ENCODE data around the gene CMTM1.
"Not testable (repeated sequence)": the region's sequence is repeated elsewhere in the genome, so short reads cannot be mapped to it uniquely, and the experiment has no call there.

Gene CMTM1

GRCh38 chr16:66610111-66610820, 44.0 kb downstream of the CMTM1 start:
- in situ Hi-C loops (cut with MboI; ENCODE audit: low sequenced_read_pairs): no loop called here

DNA sequence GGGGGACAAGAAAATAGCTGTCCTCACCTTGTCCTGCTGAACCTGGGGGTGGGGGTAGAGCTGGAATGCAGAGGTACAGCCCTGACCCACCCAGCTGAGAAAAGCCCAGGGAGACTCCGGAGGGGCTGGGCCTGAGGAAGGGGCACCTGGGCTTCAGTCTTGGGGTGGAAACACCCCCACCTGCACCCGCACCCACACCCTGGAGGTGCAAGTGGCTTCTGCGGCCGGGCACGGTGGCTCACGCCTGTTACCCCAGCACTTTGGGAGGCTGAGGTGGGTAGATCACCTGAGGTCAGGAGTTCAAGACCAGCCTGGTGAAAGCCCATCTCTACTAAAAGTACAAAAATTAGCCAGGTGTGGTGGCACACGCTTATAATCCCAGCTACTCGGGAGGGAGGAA, 45.7 kb downstream of the CMTM1 start:
- in situ Hi-C loops (cut with MboI; ENCODE audit: low sequenced_read_pairs): not testable (repeated sequence)

GRCh38 chr16:66612422-66612821, 46.2 kb downstream of the CMTM1 start:
- in situ Hi-C loops (cut with MboI; ENCODE audit: low sequenced_read_pairs): no loop called here

GRCh38 chr16:66614161-66614802, 48.0 kb downstream of the CMTM1 start:
- in situ Hi-C loops (cut with MboI; ENCODE audit: low sequenced_read_pairs): no loop called here

DNA sequence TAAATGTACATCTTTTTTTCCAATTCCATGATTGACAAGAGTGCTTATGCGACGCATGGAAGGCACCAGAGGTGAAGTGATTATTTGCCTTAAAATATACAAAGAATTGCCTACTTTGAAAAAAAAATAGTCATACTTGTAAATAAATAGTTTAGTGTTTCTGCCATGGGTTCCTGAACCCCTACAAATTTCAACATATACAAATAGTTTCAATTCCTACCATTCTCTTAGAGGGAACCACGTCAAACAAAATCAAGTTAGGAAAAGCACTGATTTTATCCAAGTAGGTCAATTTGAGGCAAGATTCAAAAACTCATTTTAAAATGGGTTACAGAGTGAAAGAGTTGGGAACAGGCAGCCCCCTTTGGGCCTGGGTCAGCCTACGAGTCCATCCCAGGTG, 49.9 kb downstream of the CMTM1 start:
- in situ Hi-C loops (cut with MboI; ENCODE audit: low sequenced_read_pairs): no loop called here

DNA sequence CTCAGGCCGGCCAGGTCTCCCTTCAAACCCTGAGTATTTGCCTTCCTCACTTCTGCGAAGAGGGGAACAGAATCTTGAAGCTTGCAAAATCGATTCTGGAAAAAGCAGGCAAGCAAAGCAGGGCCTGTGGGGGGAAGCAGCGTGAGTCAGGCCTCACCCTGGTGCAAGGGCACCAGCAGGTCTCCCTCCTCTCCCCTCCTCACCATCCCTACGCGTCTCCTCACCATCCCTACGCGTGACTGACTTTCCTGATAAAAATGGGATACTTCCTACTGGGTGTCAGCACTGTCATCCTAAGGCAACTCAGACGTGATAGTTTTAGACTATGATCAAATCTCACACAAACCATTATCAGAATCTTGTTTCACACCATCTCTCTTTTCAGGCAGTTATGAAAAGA, 50.4 kb downstream of the CMTM1 start:
- in situ Hi-C loops (cut with MboI; ENCODE audit: low sequenced_read_pairs): no loop called here

DNA sequence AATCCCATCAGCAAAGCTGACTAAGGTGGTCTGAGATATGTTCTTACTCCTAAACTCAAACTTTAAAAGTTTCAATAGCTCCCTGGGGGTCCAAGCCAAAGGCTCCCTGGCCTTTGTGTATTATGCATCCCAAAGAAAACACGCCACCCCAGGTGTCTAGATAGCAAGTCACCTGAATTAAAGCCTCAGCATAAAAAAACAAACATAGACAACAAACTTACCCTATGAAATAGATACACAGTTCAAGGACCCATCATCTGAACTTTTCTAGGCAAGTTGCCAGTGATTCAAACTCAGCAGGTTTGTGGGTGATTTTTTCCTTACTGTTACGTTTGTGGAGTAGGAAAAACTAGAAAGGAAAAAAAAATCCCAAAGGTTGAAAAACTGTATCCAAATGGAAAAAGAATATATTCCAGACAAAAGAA, 50.8 kb downstream of the CMTM1 start:
- in situ Hi-C loops (cut with MboI; ENCODE audit: low sequenced_read_pairs): no loop called here

DNA sequence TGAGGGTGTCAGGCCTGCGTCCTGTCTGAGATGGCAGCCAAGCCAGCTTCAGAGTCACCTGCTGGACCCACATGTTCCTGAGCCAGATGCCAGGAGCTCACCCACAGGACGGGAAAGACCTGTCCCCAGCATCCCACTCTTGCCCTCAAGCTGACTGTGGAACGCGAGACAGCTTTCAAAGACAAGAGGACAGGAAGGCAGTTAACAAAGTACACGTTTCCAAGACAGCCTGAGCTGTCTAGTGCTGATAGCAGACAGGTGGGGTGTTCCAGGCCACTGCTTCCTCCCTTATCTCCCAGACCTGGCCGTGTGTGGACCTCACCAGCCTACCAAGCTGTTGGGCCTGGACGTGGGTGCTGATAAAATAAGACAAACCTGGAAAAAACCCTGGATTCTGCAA, 51.5 kb downstream of the CMTM1 start:
- in situ Hi-C loops (cut with MboI; ENCODE audit: low sequenced_read_pairs): no loop called here

- in situ Hi-C loops (cut with MboI; ENCODE audit: low sequenced_read_pairs): no loop called here
Observed at GRCh38 chr16:66618588-66619375, 52.5 kb downstream of the CMTM1 start.

- in situ Hi-C loops (cut with MboI; ENCODE audit: low sequenced_read_pairs): no loop called here
Observed at GRCh38 chr16:66619534-66620428, 53.5 kb downstream of the CMTM1 start.

- in situ Hi-C loops (cut with MboI; ENCODE audit: low sequenced_read_pairs): no loop called here
Observed at GRCh38 chr16:66620429-66620795, 54.2 kb downstream of the CMTM1 start.

DNA sequence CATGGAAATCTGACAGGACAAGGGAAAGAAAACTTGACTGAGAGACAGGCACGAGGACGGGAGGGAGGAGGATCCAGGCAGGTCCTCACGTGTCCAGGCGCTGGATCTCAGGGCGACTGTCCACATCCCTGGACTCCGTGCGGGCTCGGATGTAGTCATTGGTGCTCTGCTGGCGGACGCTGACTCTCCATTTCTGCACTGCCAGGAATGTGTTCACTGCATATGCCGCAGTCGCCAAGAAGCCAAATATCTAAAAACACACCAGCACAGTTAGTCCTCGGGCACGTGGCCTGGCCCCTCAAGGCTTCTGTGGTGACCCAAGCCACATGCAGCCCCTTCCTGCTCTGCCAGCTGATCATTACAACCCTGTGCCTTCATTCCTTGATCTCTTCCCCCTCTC, 55.7 kb downstream of the CMTM1 start:
- in situ Hi-C loops (cut with MboI; ENCODE audit: low sequenced_read_pairs): no loop called here

DNA sequence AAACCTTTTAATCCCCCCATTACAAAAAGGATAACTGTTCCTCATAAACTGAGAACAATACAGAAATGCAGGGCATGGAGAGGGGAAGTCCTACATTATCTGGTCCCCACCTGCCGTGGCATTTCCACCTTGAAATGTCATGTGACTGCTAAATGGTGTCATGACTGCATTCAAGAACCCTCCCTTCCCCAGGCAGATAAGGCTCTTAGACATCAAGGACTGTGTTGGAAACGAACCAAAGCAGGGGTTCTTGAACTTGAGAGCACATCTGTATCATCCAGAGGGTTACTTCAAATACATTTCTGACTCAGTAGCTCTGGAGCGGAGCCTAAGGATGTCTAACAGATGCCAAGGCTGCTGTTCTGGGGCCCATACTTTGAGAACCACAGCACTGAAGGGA, 56.6 kb downstream of the CMTM1 start:
- in situ Hi-C loops (cut with MboI; ENCODE audit: low sequenced_read_pairs): no loop called here

DNA sequence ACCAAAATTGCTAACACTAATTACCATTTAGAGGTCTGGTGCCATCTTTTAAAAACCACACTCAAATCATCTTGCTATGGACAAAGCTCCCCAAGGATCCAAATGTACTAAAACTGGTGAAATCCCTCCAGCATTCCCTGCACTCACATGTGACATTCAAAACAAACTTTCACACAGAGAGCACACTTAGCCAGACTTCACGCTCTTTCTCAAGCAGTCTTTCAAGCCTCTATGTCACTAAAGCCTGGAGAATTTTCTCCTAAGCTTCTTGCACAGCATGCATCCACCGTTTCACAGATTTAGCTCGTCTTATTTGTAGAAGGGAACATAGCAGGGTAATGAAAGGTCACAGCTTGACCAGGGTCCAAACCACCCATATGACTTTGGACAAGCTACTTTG, 57.5 kb downstream of the CMTM1 start:
- in situ Hi-C loops (cut with MboI; ENCODE audit: low sequenced_read_pairs): no loop called here

- in situ Hi-C loops (cut with MboI; ENCODE audit: low sequenced_read_pairs): not testable (repeated sequence)
Observed at GRCh38 chr16:66627611-66628378, 61.6 kb downstream of the CMTM1 start.
